ENCODE results near the gene SLC15A1.
"Not testable (repeated sequence)": the region's sequence is repeated elsewhere in the genome, so short reads cannot be mapped to it uniquely, and the experiment has no call there.

GRCh38 chr13:98639785-98640184 is 112.7 kb downstream of the SLC15A1 start:
- TF ChIP-seq POLR2A (IDR thresholded peaks at IDR 0.05): not testable (repeated sequence)
- TF ChIP-seq, protein P1, sequence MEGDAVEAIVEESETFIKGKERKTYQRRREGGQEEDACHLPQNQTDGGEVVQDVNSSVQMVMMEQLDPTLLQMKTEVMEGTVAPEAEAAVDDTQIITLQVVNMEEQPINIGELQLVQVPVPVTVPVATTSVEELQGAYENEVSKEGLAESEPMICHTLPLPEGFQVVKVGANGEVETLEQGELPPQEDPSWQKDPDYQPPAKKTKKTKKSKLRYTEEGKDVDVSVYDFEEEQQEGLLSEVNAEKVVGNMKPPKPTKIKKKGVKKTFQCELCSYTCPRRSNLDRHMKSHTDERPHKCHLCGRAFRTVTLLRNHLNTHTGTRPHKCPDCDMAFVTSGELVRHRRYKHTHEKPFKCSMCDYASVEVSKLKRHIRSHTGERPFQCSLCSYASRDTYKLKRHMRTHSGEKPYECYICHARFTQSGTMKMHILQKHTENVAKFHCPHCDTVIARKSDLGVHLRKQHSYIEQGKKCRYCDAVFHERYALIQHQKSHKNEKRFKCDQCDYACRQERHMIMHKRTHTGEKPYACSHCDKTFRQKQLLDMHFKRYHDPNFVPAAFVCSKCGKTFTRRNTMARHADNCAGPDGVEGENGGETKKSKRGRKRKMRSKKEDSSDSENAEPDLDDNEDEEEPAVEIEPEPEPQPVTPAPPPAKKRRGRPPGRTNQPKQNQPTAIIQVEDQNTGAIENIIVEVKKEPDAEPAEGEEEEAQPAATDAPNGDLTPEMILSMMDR (IDR thresholded peaks at IDR 0.05): not testable (repeated sequence)
